Peyer's patch (tissue), 4 donors: ENCODE data around the gene CACNA1G.

Source experiments
- CTCF ChIP-seq, 6 experiments: fragments of 450-650 bp in 4 of 6; fragments of 200-600 bp in 2 of 6; sonication (generic) in 1 of 6; IDR thresholded peaks; one replicate each; pipeline ENCODE4 v1.5.1; 2017 to 2019; ENCODE audit warnings: antibody characterized with exemption in 6 of 6, mild to moderate bottlenecking in 3 of 6, moderate library complexity in 1 of 6
- POLR2A ChIP-seq, 2 donors: fragments of 450-650 bp; IDR thresholded peaks; one replicate each; pipeline ENCODE4 v1.5.1; 2017; ENCODE audit warnings: antibody characterized with exemption in 2 of 2, mild to moderate bottlenecking in 2 of 2, moderate library complexity in 2 of 2

DNA sequence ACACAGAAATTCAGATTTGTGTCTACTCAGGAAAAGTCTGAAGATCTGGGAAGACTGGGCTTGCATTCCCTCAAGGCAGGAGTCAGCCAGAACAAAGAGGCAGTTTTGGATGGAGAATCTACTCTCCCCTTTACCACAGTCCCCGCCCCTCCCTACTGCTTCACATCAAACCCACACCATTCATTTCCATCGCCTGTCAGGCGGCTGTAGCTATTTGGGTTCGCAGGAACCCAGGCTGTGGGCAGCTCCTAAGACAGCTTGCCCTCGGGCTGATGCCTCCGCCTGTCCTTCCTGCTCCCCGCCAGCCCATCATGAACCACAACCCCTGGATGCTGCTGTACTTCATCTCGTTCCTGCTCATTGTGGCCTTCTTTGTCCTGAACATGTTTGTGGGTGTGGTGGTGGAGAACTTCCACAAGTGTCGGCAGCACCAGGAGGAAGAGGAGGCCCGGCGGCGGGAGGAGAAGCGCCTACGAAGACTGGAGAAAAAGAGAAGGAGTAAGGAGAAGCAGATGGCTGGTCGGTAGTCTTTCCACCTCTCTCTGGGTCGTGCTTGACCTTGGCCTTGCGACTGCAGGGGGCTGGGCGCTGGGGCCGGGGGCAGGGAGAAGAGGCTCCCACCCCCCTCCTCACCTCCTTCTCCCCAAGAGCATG, 47.1 kb downstream of the CACNA1G start:
- TF ChIP-seq CTCF (IDR thresholded peaks at IDR 0.05), result no peak
- no peak for TF ChIP-seq POLR2A (IDR thresholded peaks at IDR 0.05)
